DMS 273 treated with DMSO at 0.1 percent for 48 hours (cell line): ENCODE data around the gene OSBPL5.
"Not testable (repeated sequence)": the region's sequence is repeated elsewhere in the genome, so short reads cannot be mapped to it uniquely, and the experiment has no call there.

Experiments used
- DNase-seq: peaks from one replicate; lab custom pipeline; 2025; lab: John Stamatoyannopoulos, UW

Gene OSBPL5

DNA sequence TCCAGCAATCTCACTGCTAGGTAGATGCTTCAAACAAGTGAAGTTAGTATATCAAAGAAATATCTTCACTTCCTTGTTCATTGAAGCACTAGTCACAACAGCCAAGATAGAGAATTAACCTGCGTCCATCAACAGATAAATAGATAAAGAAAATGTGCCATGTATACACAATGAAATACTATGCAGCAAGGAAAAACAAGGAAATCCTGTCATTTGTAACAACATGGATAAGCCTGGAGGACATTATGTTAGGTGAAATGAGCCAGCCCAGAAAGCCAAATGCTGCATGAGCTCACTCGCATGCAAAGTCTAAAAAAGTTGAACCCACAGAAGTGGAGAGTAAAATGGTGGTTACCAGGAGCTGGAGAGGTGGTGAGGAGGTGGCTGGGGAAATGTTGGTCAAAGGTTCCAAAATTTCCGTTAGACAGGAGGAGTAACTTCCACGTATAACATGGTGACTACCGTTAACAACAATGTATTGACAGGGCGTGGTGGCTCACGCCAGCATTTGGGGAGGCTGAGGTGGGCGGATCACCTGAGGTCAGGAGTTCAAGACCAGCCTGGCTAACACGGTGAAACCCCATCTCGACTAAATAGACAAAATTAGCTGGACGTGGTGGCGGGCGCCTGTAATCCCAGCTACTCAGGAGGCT, 84.3 kb downstream of the OSBPL5 start:
- no peak for DNase-seq

- DNase-seq: no peak
Measured at GRCh38 chr11:3080104-3080503, 85.0 kb downstream of the OSBPL5 start.

DNA sequence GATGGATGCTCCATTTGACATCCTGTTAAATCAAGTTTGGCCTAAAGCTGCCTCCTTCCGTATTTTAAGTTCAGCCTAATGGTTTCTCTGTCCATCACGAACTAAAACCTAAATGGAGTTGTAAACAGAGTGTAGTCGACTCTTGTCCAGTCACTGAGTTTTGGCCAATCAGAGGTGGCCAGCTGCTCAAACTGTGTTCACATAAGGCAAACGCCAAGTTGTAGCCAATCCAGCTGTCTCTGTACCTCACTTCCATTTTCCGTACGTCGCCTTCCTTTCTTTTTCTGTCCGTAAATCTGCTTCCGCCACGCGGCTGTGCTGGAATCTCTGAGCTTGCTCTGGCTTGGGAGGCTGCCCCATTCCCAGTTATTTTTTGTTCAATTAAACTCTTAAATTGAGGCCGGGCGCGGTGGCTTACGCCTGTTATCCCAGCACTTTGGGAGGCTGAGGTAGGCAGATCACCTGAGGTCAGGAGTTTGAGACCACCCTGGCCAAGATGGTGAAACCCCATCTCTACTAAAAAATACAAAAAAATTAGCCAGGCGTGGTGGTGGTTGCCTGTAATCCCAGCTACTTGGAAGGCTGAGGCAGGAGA, 87.2 kb downstream of the OSBPL5 start:
- no peak for DNase-seq

DNA sequence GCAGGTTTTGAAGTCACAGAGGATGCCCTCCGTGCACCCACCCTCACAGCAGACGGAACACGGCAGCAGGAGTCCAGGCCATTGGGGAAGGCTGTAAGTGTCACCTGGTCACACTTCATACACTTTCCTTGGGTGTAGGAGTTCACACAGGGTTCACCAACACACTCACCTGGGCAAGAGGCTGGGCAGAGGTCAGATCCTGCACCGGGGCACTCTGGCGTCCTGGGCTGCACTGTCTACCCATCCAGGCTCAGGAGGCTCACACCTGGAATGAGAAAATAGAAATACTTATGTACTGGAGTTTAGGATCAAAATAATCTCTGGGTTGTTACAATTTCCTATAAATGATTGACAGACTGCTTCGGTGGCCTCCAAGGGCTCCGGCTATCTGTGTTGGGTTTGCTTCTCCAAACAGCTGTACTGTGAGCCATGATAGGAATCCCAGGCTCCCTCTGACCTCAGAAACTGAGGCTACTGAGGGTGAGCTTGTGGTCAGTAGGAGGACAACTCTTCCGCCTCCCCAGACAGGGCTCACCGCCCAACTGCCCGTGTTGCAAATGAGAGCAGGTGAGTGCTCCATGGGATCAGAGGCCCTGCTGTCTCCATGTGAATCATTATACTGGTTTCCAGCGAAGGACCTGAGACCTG, 87.8 kb downstream of the OSBPL5 start:
- no peak for DNase-seq

- no peak for DNase-seq
Measured at GRCh38 chr11:3074912-3075589, 90.1 kb downstream of the OSBPL5 start.

DNA sequence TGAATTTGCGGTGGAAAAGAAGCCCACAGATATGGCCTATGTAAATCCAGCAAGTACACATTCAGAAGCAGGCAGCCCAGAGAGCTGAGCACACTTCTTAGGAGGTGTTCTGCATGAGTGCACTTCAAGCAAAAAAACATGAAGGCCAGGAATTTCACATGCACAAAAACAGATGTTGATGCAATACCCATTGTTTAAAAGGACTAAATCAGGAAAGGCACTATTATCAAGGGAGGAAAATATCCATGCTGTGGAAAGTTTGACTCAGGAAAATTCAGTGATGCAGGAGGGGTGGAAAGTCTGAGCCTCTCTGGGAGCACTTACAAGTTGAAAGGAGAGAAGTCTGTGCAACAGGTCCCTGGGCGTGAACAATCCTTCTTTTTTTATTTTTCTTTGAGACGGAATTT, 92.1 kb downstream of the OSBPL5 start:
- DNase-seq: no peak

DNA sequence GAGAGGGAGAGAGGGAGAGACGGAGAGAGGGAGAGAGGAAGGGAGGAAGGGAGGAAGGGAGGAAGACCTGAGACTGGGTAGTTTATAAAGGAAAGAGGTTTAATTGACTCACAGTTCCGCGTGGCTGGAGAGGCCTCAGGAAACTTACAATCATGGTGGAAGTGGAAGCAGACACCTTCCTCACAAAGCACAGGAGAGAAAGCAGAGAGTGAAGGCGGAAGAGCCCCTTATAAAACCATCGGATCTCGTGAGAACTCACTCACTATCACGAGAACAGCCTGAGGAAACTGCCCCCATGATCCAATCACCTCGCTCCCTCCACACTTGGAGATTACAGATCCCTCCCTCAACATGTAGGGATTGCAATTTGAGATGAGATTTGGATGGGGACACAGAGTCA, 95.7 kb downstream of the OSBPL5 start:
- DNase-seq: no peak

GRCh38 chr11:3066308-3066707, 98.8 kb downstream of the OSBPL5 start:
- DNase-seq: not testable (repeated sequence)

DNA sequence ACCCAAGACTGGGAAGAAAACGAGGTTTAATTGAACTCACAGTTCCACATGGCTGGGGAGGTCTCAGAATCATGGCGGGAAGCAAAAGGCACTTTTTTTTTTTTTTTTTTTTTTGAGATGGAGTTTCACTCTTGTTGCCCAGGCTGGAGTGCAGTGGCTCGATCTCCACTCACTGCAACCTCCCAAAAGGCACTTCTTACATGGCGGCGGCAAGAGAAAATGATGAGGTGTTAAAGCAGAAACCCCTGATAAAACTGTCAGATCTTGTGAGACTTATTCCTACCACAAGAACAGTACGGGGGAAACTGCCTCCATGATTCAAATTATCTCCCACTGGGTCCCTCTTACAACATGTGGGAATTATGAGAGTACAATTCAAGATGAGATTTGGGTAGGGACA, 100.4 kb downstream of the OSBPL5 start:
- DNase-seq: not testable (repeated sequence)

DNA sequence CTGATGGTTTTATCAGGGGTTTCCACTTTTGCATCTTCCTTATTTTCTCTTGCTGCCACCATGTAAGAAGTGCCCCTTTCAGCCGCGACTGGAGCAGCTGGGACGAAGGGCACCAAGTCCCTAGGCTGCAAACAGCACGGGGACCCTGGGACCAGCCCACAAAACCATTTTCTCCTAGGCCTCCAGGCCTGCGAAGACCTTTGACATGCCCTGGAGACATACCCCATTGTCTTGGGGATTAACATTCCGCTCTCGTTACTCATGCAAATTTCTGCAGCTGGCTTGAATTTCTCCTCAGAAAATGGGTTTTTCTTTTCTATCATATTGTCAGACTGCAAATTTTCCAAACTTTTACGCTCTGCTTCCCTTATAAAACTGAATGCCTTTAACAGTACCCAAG, 101.2 kb downstream of the OSBPL5 start:
- not testable (repeated sequence) for DNase-seq

- DNase-seq: not testable (repeated sequence)
Measured at GRCh38 chr11:3063432-3063831, 101.7 kb downstream of the OSBPL5 start.

- no peak for DNase-seq
Measured at GRCh38 chr11:3060436-3061025, 104.6 kb downstream of the OSBPL5 start.

GRCh38 chr11:3058753-3059664, 106.1 kb downstream of the OSBPL5 start:
- DNase-seq: no peak

- DNase-seq: peak; percentile 80
Measured at GRCh38 chr11:3057069-3057963, 107.8 kb downstream of the OSBPL5 start, which contains the start of gene CARS1. TSS of gene CARS1 (minus strand) at chr11:3057423. CDS start at chr11:3057367, 56 bp downstream.

DNA sequence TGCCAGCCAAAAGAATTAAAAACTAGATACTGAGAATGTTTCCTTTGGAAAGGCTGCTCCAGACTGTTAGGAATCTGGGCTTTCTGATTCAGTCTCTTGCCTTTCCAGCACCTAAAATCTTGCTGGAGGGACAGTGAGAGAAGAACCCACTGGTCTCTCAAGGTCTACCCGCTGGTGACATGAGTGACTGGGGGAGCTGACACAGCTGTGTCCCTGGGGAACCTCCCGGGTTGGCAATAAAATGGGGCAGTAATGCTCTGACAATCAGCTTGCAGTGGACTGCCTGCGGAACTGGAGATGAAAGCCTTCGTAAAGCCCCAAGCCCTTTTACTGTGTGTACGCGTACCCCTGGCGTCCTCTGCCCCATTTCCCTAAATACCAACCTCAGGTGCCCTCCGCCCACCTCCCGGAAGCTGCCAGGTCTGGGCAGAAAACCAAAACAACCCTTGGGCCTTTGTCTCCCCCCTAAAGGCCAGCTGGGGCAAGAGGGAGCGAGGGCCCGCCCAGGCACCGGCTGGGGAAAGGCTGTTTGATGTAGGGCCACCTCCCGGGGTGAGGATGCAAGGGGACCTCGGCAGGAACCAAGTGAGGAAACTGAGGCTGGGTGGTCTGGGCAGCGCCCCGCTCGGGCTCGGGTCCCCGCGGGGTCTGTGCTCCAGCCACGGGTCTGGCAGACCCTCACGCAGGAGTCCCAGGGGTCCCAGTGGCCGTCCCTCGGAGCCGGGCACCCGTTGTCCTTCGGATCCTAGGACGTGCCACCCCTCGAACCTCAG, 108.6 kb downstream of the OSBPL5 start:
- DNase-seq: no peak

- DNase-seq: no peak
Measured at GRCh38 chr11:3055891-3056290, 109.2 kb downstream of the OSBPL5 start.

DNA sequence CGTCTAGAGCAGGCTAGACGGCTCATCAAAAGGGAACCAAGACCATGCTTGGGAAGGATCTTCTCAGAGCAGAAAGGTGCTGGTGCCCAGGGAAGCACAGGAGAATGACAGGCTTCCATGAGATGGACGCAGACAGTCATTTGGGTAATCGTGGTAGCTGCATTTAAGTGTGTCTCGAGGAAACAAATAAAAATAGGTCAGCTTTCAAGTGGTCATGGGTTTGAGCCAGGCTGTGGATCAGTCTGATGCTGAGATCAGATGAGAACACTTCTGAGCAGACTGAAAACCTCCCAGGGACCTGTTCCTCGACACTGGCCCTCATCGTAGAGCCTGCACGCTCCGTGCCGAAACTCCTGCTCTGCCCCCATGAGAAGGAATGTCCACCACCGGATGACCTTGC, 112.5 kb downstream of the OSBPL5 start:
- no peak for DNase-seq

DNA sequence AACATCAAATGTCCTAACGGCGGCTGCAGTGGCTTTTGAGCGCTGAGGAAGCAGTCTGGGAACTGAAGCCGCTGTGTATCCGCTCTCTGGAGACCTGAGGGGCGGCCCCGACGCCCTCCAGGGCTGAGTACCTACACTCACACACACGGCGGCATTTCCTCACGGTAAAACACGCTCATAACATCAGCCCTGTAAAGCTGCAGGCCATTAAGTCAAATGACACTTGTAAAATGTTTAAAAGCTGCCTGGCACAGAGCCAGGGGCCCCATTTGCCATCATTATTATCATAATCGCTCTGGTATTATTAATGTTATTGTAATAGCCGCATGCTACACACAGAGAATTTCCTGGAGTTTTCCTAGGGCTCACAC, 113.0 kb downstream of the OSBPL5 start:
- no peak for DNase-seq
